Measurements from ENCODE around the gene NR4A1. TPM values are rescaled to one million over a fixed set of nuclear protein-coding genes. Genes with fewer than 3 reads are reported as not detected.
A peak's percentile ranks its signal among the peaks of the same experiment; 100 is the strongest.

Gene NR4A1
- total RNA-seq, 1 donor from 2014 or later: 5.3 TPM

GRCh38 chr12:52070185-52070925 lies 19.1 kb downstream of the NR4A1 start:
- no peak for FAIRE-seq
- no peak for DNase-seq (ENCODE audit: low spot score in 2 of 2)

GRCh38 chr12:52073531-52074381 lies 22.5 kb downstream of the NR4A1 start:
- no peak for FAIRE-seq
- no peak for DNase-seq (ENCODE audit: low spot score in 2 of 2)

GRCh38 chr12:52074971-52075724 lies 23.9 kb downstream of the NR4A1 start:
- DNase-seq (ENCODE audit: low spot score in 2 of 2): no peak
- no peak for FAIRE-seq

- DNase-seq (ENCODE audit: low spot score in 2 of 2): no peak
- FAIRE-seq: no peak
Observed at GRCh38 chr12:52076811-52077210, 25.6 kb downstream of the NR4A1 start.

- no peak for FAIRE-seq
- no peak for DNase-seq (ENCODE audit: low spot score in 2 of 2)
Observed at GRCh38 chr12:52078276-52078675, 27.0 kb downstream of the NR4A1 start.

- FAIRE-seq (no peak), DNase-seq (ENCODE audit: low spot score in 2 of 2) (peak in 1 of 2 donors; percentile 5)
Observed at GRCh38 chr12:52079576-52080402, 28.5 kb downstream of the NR4A1 start, which contains the start of gene SMIM41. Gene SMIM41, plus strand, starts transcription at chr12:52079704. Its CDS starts 76 bp downstream, at chr12:52079780.

- FAIRE-seq: no peak
- peak in 1 of 2 donors; percentile 19 for DNase-seq (ENCODE audit: low spot score in 2 of 2)
Observed at GRCh38 chr12:52080403-52081251, 29.4 kb downstream of the NR4A1 start.

- DNase-seq (ENCODE audit: low spot score in 2 of 2): peak in 1 of 2 donors; percentile 24
- FAIRE-seq: no peak
Observed at GRCh38 chr12:52081263-52081733, 30.1 kb downstream of the NR4A1 start.

- FAIRE-seq: no peak
- DNase-seq (ENCODE audit: low spot score in 2 of 2): peak in 1 of 2 donors; percentile 42
Observed at GRCh38 chr12:52082026-52082668, 30.9 kb downstream of the NR4A1 start.

- FAIRE-seq (no peak), DNase-seq (ENCODE audit: low spot score in 2 of 2) (peak in 1 of 2 donors; percentile 24)
Observed at GRCh38 chr12:52082669-52082987, 31.4 kb downstream of the NR4A1 start.

GRCh38 chr12:52082988-52083637 lies 31.9 kb downstream of the NR4A1 start:
- DNase-seq (ENCODE audit: low spot score in 2 of 2) (peak; percentile 79 to 87), FAIRE-seq (no peak)

GRCh38 chr12:52083638-52083996 lies 32.4 kb downstream of the NR4A1 start:
- no peak for DNase-seq (ENCODE audit: low spot score in 2 of 2)
- FAIRE-seq: no peak

GRCh38 chr12:52084491-52085231 lies 33.4 kb downstream of the NR4A1 start:
- no peak for FAIRE-seq
- peak; percentile 17 to 18 for DNase-seq (ENCODE audit: low spot score in 2 of 2)

GRCh38 chr12:52085682-52086180 lies 34.5 kb downstream of the NR4A1 start:
- FAIRE-seq: no peak
- DNase-seq (ENCODE audit: low spot score in 2 of 2): peak in 1 of 2 donors; percentile 7

GRCh38 chr12:52086366-52086765 lies 35.1 kb downstream of the NR4A1 start:
- FAIRE-seq (no peak), DNase-seq (ENCODE audit: low spot score in 2 of 2) (peak in 1 of 2 donors; percentile 17)

GRCh38 chr12:52086944-52087835 lies 35.9 kb downstream of the NR4A1 start:
- FAIRE-seq (no peak), DNase-seq (ENCODE audit: low spot score in 2 of 2) (peak in 1 of 2 donors; percentile 20)

All from frontal cortex (tissue), 4 donors.